HG03060 (cell line): ENCODE measurements around the gene LRP5.
A peak's percentile ranks its signal among the peaks of the same experiment; 100 is the strongest.

Experiments used
- ATAC-seq: cut with Tn5 transposase; IDR thresholded peaks from one replicate; pipeline ENCODE4 v1.9.1; 2021; ENCODE audit warnings: low read depth, moderate number of reproducible peaks; ENCODE audit not compliant: unreplicated experiment

The LRP5 gene

GRCh38 chr11:68362801-68363379 lies 50.5 kb downstream of the LRP5 start:
- no peak for ATAC-seq

DNA sequence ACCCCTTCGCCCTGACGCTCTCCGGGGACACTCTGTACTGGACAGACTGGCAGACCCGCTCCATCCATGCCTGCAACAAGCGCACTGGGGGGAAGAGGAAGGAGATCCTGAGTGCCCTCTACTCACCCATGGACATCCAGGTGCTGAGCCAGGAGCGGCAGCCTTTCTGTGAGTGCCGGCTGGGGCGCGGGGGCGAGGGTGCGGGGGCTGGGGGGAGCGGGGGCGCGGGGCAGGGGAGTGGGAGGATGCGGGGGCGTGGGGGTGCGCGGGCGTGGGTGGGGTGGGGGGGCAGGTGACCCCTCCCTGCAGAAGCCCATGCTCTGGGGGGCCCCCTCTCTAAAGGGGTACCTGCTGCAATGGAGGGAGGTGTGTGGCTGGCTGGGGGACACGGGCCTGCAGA lies 51.4 kb downstream of the LRP5 start:
- no peak for ATAC-seq

DNA sequence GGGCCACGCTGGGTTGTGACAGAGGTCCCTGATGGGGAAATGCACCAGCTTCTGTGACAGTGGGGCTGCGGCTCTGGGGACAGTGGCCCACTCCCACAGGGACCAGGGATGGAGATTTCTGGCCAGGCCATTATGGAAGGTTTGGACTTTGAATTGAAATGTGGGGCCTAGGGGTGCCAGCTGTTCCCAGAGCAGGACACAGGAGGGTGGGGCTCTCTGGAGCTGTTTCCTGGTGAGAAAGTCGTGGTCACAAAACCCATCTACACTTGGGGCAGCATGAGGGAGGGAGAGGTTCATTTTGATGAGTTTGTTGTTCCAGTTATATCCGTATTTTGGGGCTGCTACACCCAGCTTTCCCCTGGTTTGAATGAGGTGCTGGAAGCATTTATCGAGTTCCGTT lies 52.2 kb downstream of the LRP5 start:
- no peak for ATAC-seq

DNA sequence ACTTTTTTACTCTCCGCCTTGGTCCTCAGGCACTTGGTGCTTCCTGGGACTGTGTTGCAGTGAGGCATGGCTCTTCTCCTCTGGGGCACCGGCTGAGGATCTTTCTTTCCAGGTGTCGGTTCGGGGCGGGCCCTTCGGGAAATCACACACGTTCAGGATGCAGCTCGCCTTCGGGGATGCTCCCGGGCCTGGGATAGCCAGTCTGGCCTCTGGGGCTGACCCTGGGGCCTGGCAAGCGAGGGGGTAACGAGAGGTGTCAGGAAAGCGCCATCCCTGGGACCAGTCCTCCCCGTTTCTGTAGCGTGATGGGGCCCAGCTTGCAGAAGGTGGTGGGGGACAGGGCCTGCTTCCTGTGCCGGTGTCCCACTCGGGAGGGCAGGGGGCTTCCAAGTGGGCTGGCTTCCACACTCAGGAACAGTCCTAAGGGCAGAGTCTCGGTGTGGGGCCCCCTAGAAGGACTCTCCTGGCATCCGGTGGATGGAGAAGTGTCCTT lies 53.6 kb downstream of the LRP5 start:
- ATAC-seq, result no peak

DNA sequence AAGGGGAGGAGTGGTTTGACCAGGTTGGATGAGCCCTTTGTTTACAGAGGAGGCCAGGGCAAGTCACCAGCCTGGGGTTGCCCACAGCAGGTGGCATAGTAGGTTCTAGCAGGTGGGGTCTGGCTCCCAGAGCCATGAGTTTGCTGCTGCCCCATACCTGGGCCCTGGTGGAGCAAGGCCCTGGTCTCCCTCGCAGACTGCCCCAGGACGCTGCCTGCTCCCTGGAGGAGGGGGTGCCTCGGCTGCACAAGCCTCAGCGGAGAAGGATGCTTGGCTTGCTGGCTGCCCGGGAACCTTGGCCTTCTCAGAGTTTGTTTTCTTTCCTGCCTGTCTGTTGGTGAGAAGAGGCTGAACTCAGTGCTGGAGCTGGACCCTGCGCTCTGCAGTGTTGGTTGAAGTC lies 54.9 kb downstream of the LRP5 start:
- ATAC-seq, result no peak

DNA sequence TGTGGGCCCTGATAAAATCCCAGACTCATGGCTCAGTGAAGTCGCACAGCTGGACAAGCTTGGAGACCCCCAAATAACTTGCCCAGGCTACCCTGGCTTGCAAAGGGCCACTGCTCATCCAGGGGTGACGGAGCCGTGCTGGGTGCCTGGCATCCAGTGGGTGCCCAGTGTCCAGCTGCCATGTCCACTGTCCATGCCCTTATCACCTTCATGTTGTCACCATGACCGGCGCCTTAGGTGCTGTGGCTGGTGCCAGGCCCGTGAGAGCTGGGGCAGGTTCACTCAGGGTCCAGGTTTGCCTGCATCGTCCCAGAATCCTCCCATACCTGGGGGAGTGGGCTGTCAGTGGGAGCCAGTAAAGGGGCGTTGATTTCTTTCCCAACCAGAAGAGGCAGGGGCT lies 57.4 kb downstream of the LRP5 start:
- no peak for ATAC-seq

GRCh38 chr11:68370211-68371111 lies 58.1 kb downstream of the LRP5 start:
- peak; percentile 82 for ATAC-seq

- no peak for ATAC-seq
Measured at GRCh38 chr11:68371171-68372041, 59.0 kb downstream of the LRP5 start.

- ATAC-seq, result no peak
Measured at GRCh38 chr11:68372114-68372513, 59.7 kb downstream of the LRP5 start.

GRCh38 chr11:68372625-68373024 lies 60.2 kb downstream of the LRP5 start:
- no peak for ATAC-seq

DNA sequence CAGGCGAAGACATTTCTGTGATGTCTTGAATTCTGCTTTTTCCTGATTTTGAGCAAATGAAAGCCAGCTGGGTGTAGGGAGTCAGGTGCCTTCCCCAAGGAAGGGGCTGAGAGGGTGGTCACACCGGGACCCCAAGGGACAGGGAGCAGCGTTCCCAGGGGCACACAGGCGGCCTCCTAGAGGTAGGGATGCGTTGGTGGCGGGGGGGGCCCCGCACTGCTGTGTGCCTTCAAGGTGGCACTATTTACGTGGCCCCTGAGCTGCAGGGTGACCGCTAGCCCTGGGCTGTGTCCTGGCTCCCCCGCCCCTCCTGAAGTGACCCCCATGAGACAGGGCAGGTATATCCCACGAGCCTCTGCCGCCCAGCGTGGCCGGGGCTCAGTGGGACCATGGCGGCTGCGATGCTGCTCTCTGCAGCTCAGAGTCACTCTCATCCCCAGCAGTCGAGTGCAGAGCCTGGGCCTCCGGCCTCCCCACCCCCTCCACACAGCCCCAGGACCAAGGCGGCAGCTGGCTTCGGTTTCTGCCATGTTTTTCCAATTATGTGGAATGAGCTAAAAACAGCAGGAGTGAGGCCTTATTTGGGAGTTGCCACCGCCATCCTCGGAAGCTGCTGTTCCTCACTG lies 60.9 kb downstream of the LRP5 start:
- no peak for ATAC-seq

- ATAC-seq, result no peak
Measured at GRCh38 chr11:68373815-68374501, 61.6 kb downstream of the LRP5 start.

- ATAC-seq, result no peak
Measured at GRCh38 chr11:68374531-68374930, 62.1 kb downstream of the LRP5 start.

GRCh38 chr11:68375337-68375736 lies 62.9 kb downstream of the LRP5 start:
- ATAC-seq, result no peak

- no peak for ATAC-seq
Measured at GRCh38 chr11:68375766-68376165, 63.4 kb downstream of the LRP5 start.

DNA sequence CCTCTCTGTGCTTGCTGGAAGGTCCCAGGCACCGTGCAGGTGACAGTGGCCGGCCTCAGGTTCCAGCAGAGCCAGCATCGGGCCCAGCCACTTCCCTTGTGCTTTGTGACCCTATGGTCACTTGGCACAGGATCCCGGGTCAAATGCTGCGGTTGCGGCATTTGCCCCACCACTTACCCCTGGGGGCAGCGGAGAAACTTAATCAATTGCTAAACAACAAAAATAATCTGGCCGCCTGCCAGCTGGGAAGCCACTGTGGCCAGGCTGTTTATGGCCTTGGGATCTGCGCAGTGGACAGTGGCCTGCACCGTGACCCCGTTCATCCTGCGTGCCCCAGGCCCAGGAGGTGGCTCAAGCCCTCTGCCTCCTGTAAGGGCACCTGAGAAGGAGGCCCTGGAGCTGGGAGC lies 65.0 kb downstream of the LRP5 start:
- ATAC-seq, result no peak

- no peak for ATAC-seq
Measured at GRCh38 chr11:68379206-68379605, 66.8 kb downstream of the LRP5 start.

DNA sequence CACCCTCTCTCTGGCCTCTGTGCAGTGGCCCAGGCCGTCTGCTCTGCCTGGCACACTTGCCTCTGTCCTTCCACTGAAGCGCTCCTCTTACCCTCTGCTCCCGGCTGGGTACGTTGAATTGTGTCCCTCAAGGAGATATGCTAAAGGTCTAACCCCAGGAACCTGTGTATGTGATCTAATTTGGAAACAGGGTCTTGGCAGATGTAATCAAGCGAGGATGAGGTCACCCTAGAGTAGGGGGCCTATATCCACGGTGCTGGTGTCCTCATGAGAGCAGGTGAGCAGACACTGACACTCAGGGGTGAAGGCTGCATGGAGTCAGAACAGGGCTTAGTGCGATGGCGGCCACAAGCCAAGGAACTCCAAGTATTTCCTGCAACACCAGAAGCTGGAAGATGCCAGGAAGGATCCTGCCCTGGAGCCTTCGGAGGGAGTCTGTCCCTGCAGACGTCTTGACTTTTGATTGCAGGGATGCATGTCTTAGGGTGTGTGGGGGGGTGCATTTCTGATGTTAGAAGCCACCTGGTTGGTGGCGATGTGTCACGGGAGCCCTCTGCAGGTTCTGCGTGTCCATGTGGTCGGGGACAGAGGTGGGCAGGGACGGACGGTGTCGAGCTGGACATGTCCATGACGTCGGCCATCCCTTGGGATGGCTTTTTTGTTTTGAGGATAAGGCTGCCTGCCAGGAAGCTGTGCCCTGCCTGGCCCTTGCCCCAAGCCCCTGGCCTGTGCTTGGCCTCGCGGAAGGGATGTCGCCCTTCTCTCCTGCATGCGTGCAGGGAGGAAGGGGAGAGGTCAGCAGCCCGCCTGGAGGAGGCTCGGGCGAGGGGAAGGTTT lies 68.6 kb downstream of the LRP5 start:
- ATAC-seq, result no peak

- no peak for ATAC-seq
Measured at GRCh38 chr11:68381716-68382115, 69.3 kb downstream of the LRP5 start.
